ENCODE results near the gene TMEM132E. TPM values are rescaled to one million over a fixed set of nuclear protein-coding genes. Genes with fewer than 3 reads are reported as not detected.

The TMEM132E gene
- total and polyA plus RNA-seq, 2 of the 8 experiments (the other 6 are each of a cell fraction or from before 2014, with no cell fraction given), result 0.45 to 0.60 TPM

GRCh38 chr17:34610506-34610905 lies 31.1 kb downstream of the TMEM132E start:
- Histone ChIP-seq H3K4ac (replicated peaks; ENCODE audit: insufficient read length, low read depth, low read length) (no peak overlapping the region), H3K9me3 (ENCODE audit: insufficient read depth in 2 of 2, low read depth in 1 of 2, low read length in 1 of 2) (no peaks in the 10 kb centered on the region), H4K91ac (replicated peaks; ENCODE audit: insufficient read length, low read length) (no peak overlapping the region), H2BK12ac (ENCODE audit: low read depth, low read length) (no peak overlapping the region), H4K5ac (ENCODE audit: insufficient read length, low read depth, low read length) (no peak overlapping the region), H3K56ac (replicated peaks; ENCODE audit: insufficient read length, low read depth, low read length) (no peak overlapping the region), H3K14ac (ENCODE audit: insufficient read length) (no peak overlapping the region), H2AK5ac (ENCODE audit: low read depth, low read length) (no peak overlapping the region), H3K4me1 (replicated peaks in 1 of 4; ENCODE audit: control insufficient read depth in 3 of 4, insufficient read depth in 4 of 4, low read length in 3 of 4) (peaks cover 24 to 53% (median 39%) of the 10 kb centered on the region in 4 experiments), H3K9ac (replicated peaks in 1 of 4; ENCODE audit: extremely low read depth in 1 of 4, low read depth in 3 of 4, low read length in 3 of 4) (no peak overlapping the region), H3K36me3 (ENCODE audit: control insufficient read depth in 2 of 4, insufficient read depth in 4 of 4, low read length in 3 of 4) (no peaks in the 10 kb centered on the region), H3K18ac (ENCODE audit: extremely low read depth, low read length) (no peak overlapping the region), H2BK120ac (replicated peaks; ENCODE audit: low read depth, low read length) (no peak overlapping the region), H3K23ac (ENCODE audit: insufficient read length) (no peak overlapping the region), H3K23me2 (ENCODE audit: low read depth, low read length) (no peaks in the 10 kb centered on the region; the same call in 1 of the 2 replicates), H4K20me1 (replicated peaks in 1 of 2; ENCODE audit: control insufficient read depth in 1 of 2, insufficient read depth in 2 of 2, low read length in 2 of 2) (no peaks in the 10 kb centered on the region), H2BK20ac (ENCODE audit: low read length) (no peak overlapping the region), H2BK5ac (ENCODE audit: low read depth, low read length) (no peak overlapping the region), H2AFZ (ENCODE audit: low read length) (no peak overlapping the region), H3K79me1 (ENCODE audit: low read depth, low read length) (no peaks in the 10 kb centered on the region), H3K27ac (ENCODE audit: low read depth, low read length) (no peak overlapping the region), H3K4me2 (ENCODE audit: insufficient read depth in 1 of 2, low read depth in 2 of 2, low read length in 2 of 2) (no peak overlapping the region), H2BK15ac (ENCODE audit: low read length) (no peak overlapping the region), H3K27me3 (replicated peaks in 1 of 4; ENCODE audit: control insufficient read depth in 3 of 4, extremely low read depth in 1 of 4, insufficient read depth in 3 of 4, low read length in 3 of 4) (peaks cover 0 to 4% (median 2%) of the 10 kb centered on the region in 4 experiments; a peak in 4 of 7 replicates), H3K4me3 (ENCODE audit: extremely low read depth in 1 of 4, insufficient read depth in 2 of 4, low read depth in 3 of 4, low read length in 4 of 4) (no peak overlapping the region), H4K8ac (ENCODE audit: extremely low read depth, insufficient read depth, low read length) (no peak overlapping the region), H3K79me2 (ENCODE audit: control insufficient read depth in 1 of 2, insufficient read depth in 2 of 2, low read length in 2 of 2) (no peaks in the 10 kb centered on the region)
- FAIRE-seq, result no peak
- ChIA-PET POLR2A (ENCODE audit: partially characterized antibody) (interaction anchor here (1.0 kb wide), 1 partner anchor 11 kb away, joined by 3 read pairs; no protein-coding TSS in a partner anchor), CTCF (ENCODE audit: partially characterized antibody) (interaction anchor here (1.1 to 2.5 kb wide), 4 partner anchors 11 to 68 kb away, joined by 3 to 10 read pairs (median 4); no protein-coding TSS in a partner anchor)
- WGBS, 2 experiments (ENCODE audit: extremely low coverage in 1 of 2, insufficient coverage in 1 of 2, insufficient read length in 1 of 2, insufficient replicate concordance in 2 of 2, low coverage in 1 of 2, low lambda C conversion rate in 2 of 2, missing lambda C conversion rate in 1 of 2), result 89% methylated on average over 6 of the region's 6 CpGs; no CpG with 5 or more reads in 1 of the 2 experiments
- no peak for DNase-seq (ENCODE audit: low read depth in 1 of 2, low spot score in 2 of 2)
- no peak for TF ChIP-seq SIRT6 (IDR thresholded peaks at IDR 0.05; ENCODE audit: low read length)

Data from H1 (cell line).